NT2/D1 (cell line): ENCODE data around the gene DNAJA2.

Source experiments
- SUZ12 ChIP-seq: IDR thresholded peaks from 2 replicates; pipeline ENCODE4 v1.6.1; 2011; ENCODE audit not compliant: insufficient read length, insufficient read depth; ENCODE audit errors: extremely low read depth
- YY1 ChIP-seq: IDR thresholded peaks from 2 replicates; pipeline ENCODE4 v1.6.1; 2011; ENCODE audit not compliant: insufficient read length, insufficient read depth
- ZNF274 ChIP-seq: IDR thresholded peaks from 2 replicates; pipeline ENCODE4 v1.6.1; 2011; ENCODE audit warnings: mild to moderate bottlenecking, low read depth, low read length

DNA sequence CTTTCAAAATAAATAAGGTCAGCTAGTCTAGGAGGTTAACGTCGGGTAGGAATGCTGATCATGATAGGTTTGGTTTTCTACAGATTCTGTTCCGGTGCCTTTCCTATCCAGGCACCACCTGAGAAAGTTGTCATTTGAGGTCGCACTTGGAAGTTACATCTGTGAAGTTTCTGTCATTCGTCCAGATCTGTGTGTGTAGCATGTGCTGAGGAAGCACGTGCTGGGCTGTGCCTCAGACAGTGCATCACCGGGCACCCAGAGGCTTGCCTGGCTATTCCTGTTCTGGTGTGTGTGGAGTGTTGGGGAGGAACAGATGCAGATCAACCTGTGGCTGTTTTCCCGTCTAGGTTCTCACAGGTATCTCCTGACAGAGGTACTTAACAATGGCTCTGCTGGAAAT, 42.6 kb downstream of the DNAJA2 start:
- TF ChIP-seq ZNF274, result no peak
- no peak for TF ChIP-seq YY1
- no peak for TF ChIP-seq SUZ12
